Activated naive CD4-positive, alpha-beta T cell treated with anti-CD3 and anti-CD28 coated beads, Interleukin-2, amount 50 U/mL, for 16 hours (primary cell): Measurements from ENCODE around the gene TNFRSF6B.
"Not testable (repeated sequence)": the region's sequence is repeated elsewhere in the genome, so short reads cannot be mapped to it uniquely, and the experiment has no call there.

ENCODE experiments used
- DNase-seq: peaks from one replicate; pipeline ENCODE4 v3.0.0-alpha.2; 2020

TNFRSF6B gene

GRCh38 chr20:63712191-63712590 is 15.7 kb downstream of the TNFRSF6B start:
- DNase-seq = no peak

- DNase-seq = no peak
Measured at GRCh38 chr20:63714858-63715257, 18.4 kb downstream of the TNFRSF6B start.

- DNase-seq = no peak
Measured at GRCh38 chr20:63718996-63719395, 22.5 kb downstream of the TNFRSF6B start.

GRCh38 chr20:63722967-63723622 is 26.6 kb downstream of the TNFRSF6B start:
- DNase-seq = not testable (repeated sequence)

GRCh38 chr20:63730189-63730733 is 33.8 kb downstream of the TNFRSF6B start:
- DNase-seq = not testable (repeated sequence)

GRCh38 chr20:63731410-63731809 is 35.0 kb downstream of the TNFRSF6B start:
- DNase-seq = no peak

- DNase-seq = no peak
Measured at GRCh38 chr20:63732118-63733095, 36.0 kb downstream of the TNFRSF6B start.

GRCh38 chr20:63733117-63733516 is 36.7 kb downstream of the TNFRSF6B start:
- no peak for DNase-seq

- DNase-seq = no peak
Measured at GRCh38 chr20:63733579-63734081, 37.2 kb downstream of the TNFRSF6B start.

- no peak for DNase-seq
Measured at GRCh38 chr20:63734111-63734945, 37.9 kb downstream of the TNFRSF6B start.

- no peak for DNase-seq
Measured at GRCh38 chr20:63734946-63735858, 38.8 kb downstream of the TNFRSF6B start.

GRCh38 chr20:63735859-63736718 is 39.6 kb downstream of the TNFRSF6B start, which contains the start of gene LIME1:
Gene LIME1, plus strand, starts transcription at chr20:63736664. Its CDS starts 886 bp downstream, at chr20:63737550.
- peak; percentile 66 for DNase-seq

- DNase-seq = no peak
Measured at GRCh38 chr20:63736893-63737694, 40.6 kb downstream of the TNFRSF6B start.

- DNase-seq = no peak
Measured at GRCh38 chr20:63737695-63737944, 41.2 kb downstream of the TNFRSF6B start.

GRCh38 chr20:63737945-63738686 is 41.7 kb downstream of the TNFRSF6B start:
- no peak for DNase-seq

- DNase-seq = no peak
Measured at GRCh38 chr20:63738687-63739129, 42.3 kb downstream of the TNFRSF6B start.

GRCh38 chr20:63739130-63740069 is 42.9 kb downstream of the TNFRSF6B start, which contains the start of gene SLC2A4RG:
Gene SLC2A4RG, plus strand, starts transcription at chr20:63739776. Its CDS starts 137 bp downstream, at chr20:63739913.
- peak; percentile 60 for DNase-seq
